Measurements from ENCODE around the gene POU4F2. TPM values are rescaled to one million over a fixed set of nuclear protein-coding genes. Genes with fewer than 3 reads are reported as not detected.

The POU4F2 gene
- not detected in 2 replicates for total RNA-seq (2014; rRNA removed; shearing (Covaris generic))
- polyA plus RNA-seq (2014; cell fraction: nucleus; rRNA removed) = not detected in 2 replicates

GRCh38 chr4:146638786-146639505, at the start of gene POU4F2:
POU4F2 (plus strand) TSS chr4:146638893; CDS start chr4:146639141, 248 bp downstream.
- no peak for DNase-seq (ENCODE audit: extremely low read depth, low read depth)

DNA sequence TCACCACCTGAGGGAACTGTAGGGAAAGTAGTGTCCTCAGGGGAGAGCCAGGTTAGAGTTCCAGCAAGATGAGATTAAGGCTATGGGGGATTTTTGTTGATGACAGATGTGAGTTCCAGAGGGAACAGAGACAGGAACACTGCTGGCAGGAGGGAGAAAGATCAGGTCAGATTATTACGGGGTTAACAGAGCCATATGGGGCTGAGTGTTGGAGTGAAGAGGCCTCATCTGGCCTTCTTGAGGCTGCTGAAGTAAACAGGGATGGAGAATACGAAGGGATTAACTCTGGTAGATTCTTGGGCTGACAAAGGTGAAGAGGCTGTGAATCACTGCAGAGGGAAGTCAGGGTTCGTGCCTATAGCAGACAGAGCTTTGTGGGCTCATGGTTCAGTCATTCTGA, 47.9 kb upstream of the POU4F2 start:
- no peak for DNase-seq (ENCODE audit: extremely low read depth, low read depth)

DNA sequence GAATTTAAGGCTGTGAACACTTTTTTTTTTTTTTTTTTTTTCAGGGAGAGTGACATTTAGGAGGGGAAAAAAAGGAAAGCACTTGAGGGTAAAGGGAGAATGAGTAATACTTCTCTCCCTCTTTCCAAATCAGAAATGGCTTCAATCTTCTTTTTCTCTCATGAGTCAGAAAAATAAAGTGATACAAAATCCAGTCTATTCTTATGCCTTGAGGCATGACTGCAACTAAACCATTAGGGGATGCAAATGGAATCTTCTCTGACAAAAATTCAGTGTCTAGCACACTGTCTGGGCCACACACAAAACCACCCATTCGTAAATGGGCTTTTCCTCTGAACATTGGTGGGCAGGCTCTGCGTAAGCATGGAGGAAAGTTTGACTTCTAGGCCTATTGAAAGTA, 46.7 kb upstream of the POU4F2 start:
- no peak for DNase-seq (ENCODE audit: extremely low read depth, low read depth)

- no peak for DNase-seq (ENCODE audit: extremely low read depth, low read depth)
Observed at GRCh38 chr4:146632770-146633470, 5.8 kb upstream of the POU4F2 start.

GRCh38 chr4:146633471-146633800, 5.3 kb upstream of the POU4F2 start:
- no peak for DNase-seq (ENCODE audit: extremely low read depth, low read depth)

GRCh38 chr4:146634825-146635224, 3.9 kb upstream of the POU4F2 start:
- DNase-seq (ENCODE audit: extremely low read depth, low read depth) = no peak

- no peak for DNase-seq (ENCODE audit: extremely low read depth, low read depth)
Observed at GRCh38 chr4:146637621-146638332, 916 bp upstream of the POU4F2 start.

DNA sequence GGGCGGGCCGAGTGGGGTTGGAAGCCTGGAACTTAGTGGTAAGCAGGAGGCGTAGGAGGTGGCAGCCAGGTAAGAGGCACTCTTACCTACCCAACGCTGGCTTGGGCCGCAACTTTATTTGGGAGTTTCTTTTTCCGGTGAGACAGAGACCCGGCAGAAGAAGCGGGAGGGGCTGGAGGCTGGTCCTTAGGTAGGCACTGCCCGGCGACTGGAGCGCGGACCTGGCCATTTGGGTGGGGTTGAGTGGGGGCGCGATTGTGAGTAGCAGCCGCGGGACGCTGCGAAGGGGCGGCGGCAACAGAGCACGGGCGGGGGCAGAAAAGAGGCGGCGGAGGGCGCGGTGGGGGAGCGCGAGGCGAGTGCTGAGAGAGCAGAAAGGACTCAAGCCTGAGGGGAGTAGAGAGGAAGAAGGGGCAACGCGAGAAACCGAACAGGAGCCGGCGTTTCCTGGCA, 334 bp upstream of the POU4F2 start:
- no peak for DNase-seq (ENCODE audit: extremely low read depth, low read depth)

DNA sequence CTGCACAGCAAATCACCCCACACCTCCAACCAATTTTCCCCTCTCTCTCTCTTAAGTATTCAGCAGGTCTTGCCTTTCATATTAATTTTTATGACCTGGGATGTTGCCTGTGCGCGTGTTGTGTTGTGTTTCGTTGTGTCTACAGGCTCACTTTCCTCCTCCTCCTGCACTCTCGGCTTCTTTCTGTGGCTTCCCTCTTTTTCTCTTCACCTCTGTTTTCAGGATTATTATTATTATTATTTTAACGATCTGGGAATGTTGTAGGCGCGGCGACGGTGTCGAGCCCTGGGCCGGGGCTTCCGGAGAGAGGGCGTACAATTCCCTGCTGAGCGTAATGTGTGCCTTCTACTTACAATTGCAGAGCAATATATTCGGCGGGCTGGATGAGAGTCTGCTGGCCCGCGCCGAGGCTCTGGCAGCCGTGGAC, 826 bp downstream of the POU4F2 start:
- no peak for DNase-seq (ENCODE audit: extremely low read depth, low read depth)

DNA sequence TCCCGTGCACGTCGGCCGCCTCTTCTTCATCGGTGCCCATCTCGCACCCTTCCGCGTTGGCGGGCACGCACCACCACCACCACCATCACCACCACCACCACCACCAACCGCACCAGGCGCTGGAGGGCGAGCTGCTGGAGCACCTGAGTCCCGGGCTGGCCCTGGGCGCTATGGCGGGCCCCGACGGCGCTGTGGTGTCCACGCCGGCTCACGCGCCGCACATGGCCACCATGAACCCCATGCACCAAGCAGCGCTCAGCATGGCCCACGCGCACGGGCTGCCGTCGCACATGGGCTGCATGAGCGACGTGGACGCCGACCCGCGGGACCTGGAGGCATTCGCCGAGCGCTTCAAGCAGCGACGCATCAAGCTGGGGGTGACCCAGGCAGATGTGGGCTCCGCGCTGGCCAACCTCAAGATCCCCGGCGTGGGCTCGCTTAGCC, 1.4 kb downstream of the POU4F2 start:
- no peak for DNase-seq (ENCODE audit: extremely low read depth, low read depth)

DNA sequence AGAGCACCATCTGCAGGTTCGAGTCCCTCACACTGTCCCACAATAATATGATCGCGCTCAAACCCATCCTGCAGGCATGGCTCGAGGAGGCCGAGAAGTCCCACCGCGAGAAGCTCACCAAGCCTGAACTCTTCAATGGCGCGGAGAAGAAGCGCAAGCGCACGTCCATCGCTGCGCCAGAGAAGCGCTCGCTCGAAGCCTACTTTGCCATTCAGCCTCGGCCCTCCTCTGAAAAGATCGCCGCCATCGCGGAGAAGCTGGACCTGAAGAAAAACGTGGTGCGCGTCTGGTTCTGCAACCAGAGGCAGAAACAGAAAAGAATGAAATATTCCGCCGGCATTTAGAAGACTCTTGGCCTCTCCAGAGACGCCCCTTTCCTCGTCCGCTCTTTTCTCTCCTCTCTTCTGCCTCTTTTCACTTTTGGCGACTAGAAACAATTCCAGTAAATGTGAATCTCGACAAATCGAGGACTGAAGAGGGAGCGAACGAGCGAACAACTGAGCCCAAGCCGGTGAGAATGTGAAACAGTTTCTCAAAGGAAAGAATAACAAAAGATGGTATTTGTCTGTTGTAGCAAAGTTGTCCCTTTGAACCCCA, 1.9 kb downstream of the POU4F2 start:
- no peak for DNase-seq (ENCODE audit: extremely low read depth, low read depth)

DNA sequence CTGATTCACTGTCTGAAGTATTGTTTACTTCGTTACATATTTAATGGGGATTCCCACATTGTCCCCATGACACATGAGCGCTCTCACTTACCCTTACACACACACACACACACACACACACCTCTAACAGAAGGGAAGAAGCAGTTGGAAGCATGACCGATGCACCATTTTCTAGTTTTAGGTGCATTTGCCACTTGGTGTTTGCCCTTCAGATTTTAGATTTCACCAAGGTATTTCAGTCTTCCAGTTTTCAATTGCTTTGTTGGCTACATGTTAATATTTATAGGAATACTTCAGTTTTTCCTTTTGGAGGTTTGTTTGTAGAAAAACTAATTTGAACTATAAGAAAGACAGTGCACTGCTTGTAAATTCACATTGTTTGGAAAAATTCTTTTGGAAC, 3.1 kb downstream of the POU4F2 start:
- DNase-seq (ENCODE audit: extremely low read depth, low read depth) = no peak

GRCh38 chr4:146643812-146644401, 5.2 kb downstream of the POU4F2 start:
- DNase-seq (ENCODE audit: extremely low read depth, low read depth) = peak; percentile 9

DNA sequence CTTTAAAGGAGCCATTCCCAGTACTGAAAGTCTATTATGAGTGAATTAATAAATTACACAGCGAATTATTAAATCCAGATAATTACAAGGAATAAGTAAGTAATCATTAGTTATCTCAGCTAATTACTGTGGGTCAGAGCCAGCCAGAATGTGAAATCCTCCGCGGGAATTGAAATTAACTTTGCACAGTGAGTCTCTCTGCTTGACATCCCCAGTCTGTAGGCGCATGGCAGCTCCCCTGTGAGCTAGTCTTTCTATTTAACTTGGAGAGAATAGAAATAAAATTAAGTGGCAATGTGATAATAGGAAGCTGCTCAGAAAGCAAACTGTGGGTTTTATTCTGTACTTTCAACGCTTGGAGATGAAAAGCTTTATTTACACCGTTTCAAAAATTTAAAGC, 7.2 kb downstream of the POU4F2 start:
- DNase-seq (ENCODE audit: extremely low read depth, low read depth) = no peak

DNA sequence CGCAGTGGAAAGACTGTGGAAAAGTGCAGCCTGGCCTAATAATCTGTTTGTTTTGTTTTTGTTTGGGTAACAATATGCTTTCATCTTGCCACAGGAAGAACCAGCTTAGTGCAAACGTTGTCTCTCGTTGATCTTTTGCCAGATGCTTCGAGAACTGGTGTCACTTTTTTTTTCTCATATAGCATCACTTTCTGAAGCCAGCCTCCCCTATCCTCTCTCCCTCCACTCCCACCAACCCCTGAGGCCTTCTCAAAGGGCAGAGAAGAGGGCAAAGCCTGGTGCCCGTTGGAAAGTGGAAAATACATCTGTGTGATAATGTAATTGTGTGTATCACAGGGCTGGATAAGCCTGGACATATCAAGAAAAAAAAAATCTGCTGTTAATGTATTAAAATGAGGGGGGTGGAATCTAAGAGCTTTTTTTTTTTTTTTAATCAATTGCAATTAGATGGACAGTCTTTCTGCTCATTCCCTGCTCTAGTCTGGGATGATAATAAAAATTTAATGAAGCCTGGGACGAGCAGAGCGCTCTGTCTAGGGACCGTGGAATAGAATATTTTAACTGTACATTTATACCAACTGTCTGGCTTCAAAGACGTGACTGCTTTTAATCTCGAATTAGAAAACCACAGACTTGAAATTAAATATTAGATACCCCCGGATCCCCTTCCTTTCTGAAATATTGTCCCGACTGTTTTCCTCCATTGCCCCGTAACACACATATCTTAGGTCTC, 8.1 kb downstream of the POU4F2 start:
- no peak for DNase-seq (ENCODE audit: extremely low read depth, low read depth)

DNA sequence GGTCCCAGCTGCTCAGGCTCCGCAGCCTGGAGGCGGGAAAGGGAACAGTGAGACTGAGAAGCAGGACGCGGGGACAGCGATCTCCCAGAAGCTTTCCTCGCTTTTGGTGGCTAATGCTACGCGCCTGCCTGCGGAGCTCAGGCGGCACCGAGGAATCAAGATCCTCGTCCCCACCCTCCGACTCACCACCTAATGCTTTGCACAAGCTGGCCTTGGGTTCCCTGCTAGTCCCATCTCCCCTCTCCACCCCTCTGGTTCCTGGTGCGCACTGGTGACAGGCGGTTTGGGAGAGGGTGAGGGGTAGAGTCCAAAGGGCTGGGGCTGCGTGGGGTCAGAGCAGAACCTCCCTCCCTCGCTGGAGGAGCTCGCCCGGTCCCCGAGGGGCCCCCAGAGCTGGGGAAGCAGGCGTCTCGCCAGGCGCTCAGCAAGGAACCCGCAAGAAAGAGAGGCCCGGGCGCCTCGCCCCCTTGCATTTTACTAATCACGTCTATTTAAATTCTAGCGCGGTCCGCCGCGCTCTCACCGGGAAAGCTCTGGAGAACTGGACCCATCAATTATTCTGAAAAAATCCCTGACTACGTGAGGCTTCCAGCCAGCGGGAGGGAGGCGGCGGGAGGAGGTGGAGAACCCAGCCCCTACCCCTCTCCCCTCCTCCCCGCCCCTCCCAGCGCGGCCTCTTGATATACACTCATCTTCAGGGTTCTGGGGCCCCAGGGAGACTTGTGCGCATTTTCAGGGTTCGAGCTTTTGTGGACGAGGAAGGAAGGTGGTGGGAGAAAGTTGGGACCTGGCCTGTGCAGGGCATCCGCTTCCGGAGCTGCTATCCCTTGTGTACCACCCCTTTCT, 9.1 kb downstream of the POU4F2 start:
- DNase-seq (ENCODE audit: extremely low read depth, low read depth) = no peak

DNA sequence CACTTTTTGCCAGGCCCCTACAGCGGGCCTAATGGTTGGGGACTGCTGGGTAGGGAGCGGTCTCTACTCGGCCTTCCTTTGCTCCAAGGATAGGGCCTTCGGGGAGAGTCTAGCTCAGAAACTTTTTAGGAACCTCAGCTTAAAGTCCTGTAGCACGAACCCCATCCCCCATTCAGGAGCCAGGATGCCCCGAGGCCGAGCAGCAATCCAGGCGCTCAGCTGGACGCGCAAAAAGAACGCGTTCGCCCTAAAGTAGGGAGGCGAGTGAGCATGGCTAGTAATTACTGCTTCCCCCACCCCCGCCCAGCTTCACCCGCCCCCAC, 9.7 kb downstream of the POU4F2 start:
- no peak for DNase-seq (ENCODE audit: extremely low read depth, low read depth)

DNA sequence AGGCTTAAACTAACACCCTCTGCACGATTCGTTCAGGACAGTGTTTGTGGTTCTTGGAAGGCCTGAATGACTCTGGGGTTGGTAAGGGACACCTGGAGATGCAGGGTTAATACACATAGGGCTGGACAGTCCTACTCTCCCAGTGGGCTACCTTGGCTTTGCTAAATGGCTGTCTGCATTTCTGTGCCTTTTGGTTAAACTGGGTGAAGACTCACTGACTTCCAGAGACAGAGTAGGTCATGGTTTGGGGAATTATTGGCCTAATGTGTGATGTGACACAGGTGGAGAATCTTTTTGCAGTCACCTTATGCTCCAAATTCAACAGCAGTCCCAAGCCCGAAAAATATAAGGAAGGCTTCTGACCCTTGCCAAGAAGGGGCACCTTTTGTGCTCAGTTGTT, 10.5 kb downstream of the POU4F2 start:
- no peak for DNase-seq (ENCODE audit: extremely low read depth, low read depth)

DNA sequence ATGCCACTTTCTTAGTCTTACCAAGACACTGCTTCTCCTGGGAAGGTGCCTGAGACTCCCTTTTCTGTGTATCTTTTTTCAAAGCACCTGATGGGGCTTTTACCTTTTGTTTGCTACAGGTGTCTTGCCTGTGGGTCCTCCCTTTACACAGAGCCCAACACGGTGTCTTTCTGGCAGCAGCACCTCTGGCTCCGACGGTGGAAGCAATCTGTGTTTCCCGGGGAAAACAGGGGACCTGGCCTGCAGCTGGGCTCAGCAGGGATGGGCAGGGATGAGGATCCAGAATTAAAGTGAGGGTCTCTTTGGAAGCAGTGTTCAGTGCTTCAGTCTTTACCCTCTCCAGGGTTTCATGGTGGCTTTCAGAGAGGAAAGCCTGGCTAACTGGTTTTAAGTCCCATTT, 11.3 kb downstream of the POU4F2 start:
- DNase-seq (ENCODE audit: extremely low read depth, low read depth) = no peak
